ENCODE data around the gene ITSN1. TPM values are rescaled to one million over a fixed set of nuclear protein-coding genes. Genes with fewer than 3 reads are reported as not detected.

ITSN1 gene
- total RNA-seq, 1 experiment from 2014 or later: 42.6 TPM

- intact Hi-C loops (cut with micrococcal nuclease): no loop called here
- ChIA-PET CTCF (no interaction called here), POLR2A (no interaction called here)
- Mint-ChIP-seq H3K4me1 (ENCODE audit: insufficient read depth, unreplicated experiment) (no peaks in the 10 kb centered on the region), H3K9me3 (ENCODE audit: unreplicated experiment) (no peaks in the 10 kb centered on the region), H3K27me3 (ENCODE audit: insufficient read depth, unreplicated experiment) (no peaks in the 10 kb centered on the region), H3K27ac (ENCODE audit: low read depth, unreplicated experiment) (no peak overlapping the region), H3K36me3 (ENCODE audit: insufficient read depth, unreplicated experiment) (peaks cover 48% of the 10 kb centered on the region), H3K4me3 (ENCODE audit: unreplicated experiment) (no peak overlapping the region)
- no peak for TF ChIP-seq CTCF (IDR thresholded peaks at IDR 0.05; ENCODE audit: unreplicated experiment)
- no peak for DNase-seq (ENCODE audit: unreplicated experiment)
- BruUV-seq (replicated peaks): no TSS peak
Measured at GRCh38 chr21:33825915-33826314, 183.6 kb downstream of the ITSN1 start.

GRCh38 chr21:33828083-33828482, 185.8 kb downstream of the ITSN1 start:
- no peaks in the 10 kb centered on the region for H3K4me1 Mint-ChIP-seq (ENCODE audit: insufficient read depth, unreplicated experiment)
- H3K27me3 Mint-ChIP-seq (ENCODE audit: insufficient read depth, unreplicated experiment): no peaks in the 10 kb centered on the region
- no peak for DNase-seq (ENCODE audit: unreplicated experiment)
- POLR2A ChIA-PET: no interaction called here
- H3K36me3 Mint-ChIP-seq (ENCODE audit: insufficient read depth, unreplicated experiment): peaks cover 54% of the 10 kb centered on the region
- H3K27ac Mint-ChIP-seq (ENCODE audit: low read depth, unreplicated experiment): no peak overlapping the region
- intact Hi-C loops (cut with micrococcal nuclease): no loop called here
- H3K9me3 Mint-ChIP-seq (ENCODE audit: unreplicated experiment): no peaks in the 10 kb centered on the region
- TF ChIP-seq CTCF (IDR thresholded peaks at IDR 0.05; ENCODE audit: unreplicated experiment): no peak
- CTCF ChIA-PET: no interaction called here
- no peak overlapping the region for H3K4me3 Mint-ChIP-seq (ENCODE audit: unreplicated experiment)
- BruUV-seq (replicated peaks): no TSS peak

GRCh38 chr21:33828577-33828976, 186.3 kb downstream of the ITSN1 start:
- TF ChIP-seq CTCF (IDR thresholded peaks at IDR 0.05; ENCODE audit: unreplicated experiment): no peak
- no peak overlapping the region for H3K4me3 Mint-ChIP-seq (ENCODE audit: unreplicated experiment)
- H3K36me3 Mint-ChIP-seq (ENCODE audit: insufficient read depth, unreplicated experiment): peaks cover 56% of the 10 kb centered on the region
- ChIA-PET CTCF (no interaction called here), POLR2A (interaction anchor here (0.7 kb wide), 1 partner anchor 73 kb away, joined by 3 read pairs; no protein-coding TSS in a partner anchor)
- no peaks in the 10 kb centered on the region for H3K9me3 Mint-ChIP-seq (ENCODE audit: unreplicated experiment)
- intact Hi-C loops (cut with micrococcal nuclease): no loop called here
- no peaks in the 10 kb centered on the region for H3K4me1 Mint-ChIP-seq (ENCODE audit: insufficient read depth, unreplicated experiment)
- DNase-seq (ENCODE audit: unreplicated experiment): no peak
- H3K27ac Mint-ChIP-seq (ENCODE audit: low read depth, unreplicated experiment): no peak overlapping the region
- H3K27me3 Mint-ChIP-seq (ENCODE audit: insufficient read depth, unreplicated experiment): no peaks in the 10 kb centered on the region
- no TSS peak for BruUV-seq (replicated peaks)

GRCh38 chr21:33829844-33830243, 187.5 kb downstream of the ITSN1 start:
- ChIA-PET CTCF (interaction anchor here (1.7 kb wide), 1 partner anchor 17 kb away, joined by 4 read pairs; no protein-coding TSS in a partner anchor), POLR2A (interaction anchor here (0.5 to 1.2 kb wide), 3 partner anchors 13 to 147 kb away, joined by 3 to 4 read pairs (median 3); no protein-coding TSS in a partner anchor)
- BruUV-seq (replicated peaks): no TSS peak
- Mint-ChIP-seq H3K27me3 (ENCODE audit: insufficient read depth, unreplicated experiment) (no peaks in the 10 kb centered on the region), H3K4me3 (ENCODE audit: unreplicated experiment) (no peak overlapping the region), H3K9me3 (ENCODE audit: unreplicated experiment) (no peaks in the 10 kb centered on the region), H3K36me3 (ENCODE audit: insufficient read depth, unreplicated experiment) (peaks cover 55% of the 10 kb centered on the region), H3K4me1 (ENCODE audit: insufficient read depth, unreplicated experiment) (no peaks in the 10 kb centered on the region), H3K27ac (ENCODE audit: low read depth, unreplicated experiment) (no peak overlapping the region)
- no peak for DNase-seq (ENCODE audit: unreplicated experiment)
- no peak for TF ChIP-seq CTCF (IDR thresholded peaks at IDR 0.05; ENCODE audit: unreplicated experiment)
- intact Hi-C loops (cut with micrococcal nuclease): no loop called here

Measured in MCF 10A (cell line).